Fibroblast of mammary gland (primary cell): ENCODE measurements around the gene ATXN7L1.

Source experiments
- DNase-seq: peaks from one replicate; pipeline ENCODE4 v3.0.0-alpha.2; 2010; ENCODE audit warnings: low read depth
- H3K4me3 ChIP-seq: 2 replicates; pipeline ENCODE4 v1.5.1; 2011; ENCODE audit warnings: low read depth, mild to moderate bottlenecking, low read length, moderate library complexity; ENCODE audit not compliant: control insufficient read depth
- CTCF ChIP-seq: conservative IDR thresholded peaks from 2 replicates; pipeline ENCODE4 v1.5.1; 2011; ENCODE audit warnings: low read depth, low read length, inconsistent platforms; ENCODE audit not compliant: control insufficient read depth, insufficient read depth

Gene ATXN7L1

GRCh38 chr7:105799006-105799405 is 77.4 kb downstream of the ATXN7L1 start:
- DNase-seq: no peak
- TF ChIP-seq CTCF: no peak

GRCh38 chr7:105797652-105798051 is 78.7 kb downstream of the ATXN7L1 start:
- TF ChIP-seq CTCF: no peak
- DNase-seq: no peak
- H3K4me3 ChIP-seq: no peak overlapping the region

More at GRCh38 chr7:105799006-105799405, 77.4 kb downstream of the ATXN7L1 start:
- no peak overlapping the region for H3K4me3 ChIP-seq

- DNase-seq: peak; percentile 61
- no peak for TF ChIP-seq CTCF
- no peak overlapping the region for H3K4me3 ChIP-seq
Measured at GRCh38 chr7:105796365-105796764, 80.0 kb downstream of the ATXN7L1 start.

GRCh38 chr7:105794741-105795729 is 81.4 kb downstream of the ATXN7L1 start:
- peak; percentile 80 for DNase-seq
- no peak for TF ChIP-seq CTCF
- no peak overlapping the region for H3K4me3 ChIP-seq

GRCh38 chr7:105792488-105793370 is 83.7 kb downstream of the ATXN7L1 start:
- DNase-seq: no peak
- TF ChIP-seq CTCF: no peak

GRCh38 chr7:105791926-105792325 is 84.5 kb downstream of the ATXN7L1 start:
- DNase-seq: no peak
- TF ChIP-seq CTCF: no peak
- H3K4me3 ChIP-seq: no peak overlapping the region

More at GRCh38 chr7:105792488-105793370, 83.7 kb downstream of the ATXN7L1 start:
- H3K4me3 ChIP-seq: no peak overlapping the region
